Measurements from ENCODE around the gene NRCAM.
"Not testable (repeated sequence)": the region's sequence is repeated elsewhere in the genome, so short reads cannot be mapped to it uniquely, and the experiment has no call there.

NRCAM gene

DNA sequence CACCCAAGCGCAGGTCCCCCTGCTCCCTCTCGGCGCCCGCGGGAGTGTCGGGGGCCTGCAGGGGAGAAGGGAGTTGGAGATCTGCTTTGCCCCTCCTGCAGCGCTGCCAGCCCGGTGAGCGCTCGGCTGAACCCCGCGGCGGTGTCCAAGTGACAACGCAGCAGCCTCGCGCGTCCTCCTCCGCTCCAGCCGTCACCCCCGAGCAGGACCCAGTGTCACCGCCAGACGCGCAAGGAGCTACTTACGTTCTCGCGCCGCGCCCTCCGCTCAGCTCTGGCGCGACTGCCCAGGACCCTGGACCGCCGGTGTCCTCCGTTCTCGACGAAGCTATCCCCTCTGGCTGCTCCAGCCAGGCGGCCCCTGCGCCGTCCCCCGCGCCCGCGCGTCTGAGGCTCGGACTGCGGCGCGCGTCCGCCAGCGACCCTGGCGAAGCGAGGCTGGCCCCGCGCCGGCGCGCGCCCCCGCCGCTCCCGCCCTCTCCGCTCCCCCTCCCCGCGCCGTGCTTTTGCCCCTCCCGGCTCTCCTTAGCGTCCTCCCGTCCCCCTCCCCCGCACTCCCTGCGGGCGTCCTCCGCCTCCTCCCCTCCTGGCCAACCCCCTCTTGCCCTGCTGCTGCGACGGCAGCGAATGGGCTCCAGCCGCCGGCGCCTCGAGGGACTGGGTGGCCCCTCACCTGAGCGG is at the start of gene NRCAM:
Gene NRCAM (minus strand): TSS at position 439 of the 680 bp plus-strand sequence. CDS start 216,372 bp downstream, outside the sequence.
- DNase-seq = peak; percentile 90

DNA sequence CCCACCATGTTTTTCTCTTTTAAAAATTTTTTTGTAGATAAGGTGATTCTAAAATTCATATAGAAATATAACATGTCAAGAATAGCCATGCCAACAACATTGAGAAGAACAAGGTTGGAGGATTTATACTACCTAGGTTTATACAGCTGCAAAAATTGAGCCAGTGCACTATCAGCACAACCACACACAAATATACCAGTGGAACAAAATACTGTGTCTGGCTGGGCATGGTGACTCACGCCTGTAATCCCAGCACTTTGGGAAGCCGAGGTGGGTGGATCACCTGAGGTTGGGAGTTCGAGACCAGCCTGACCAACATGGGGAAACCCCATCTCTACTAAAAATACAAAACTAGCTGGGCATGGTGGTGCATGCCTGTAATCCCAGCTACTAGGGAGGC is 48.3 kb upstream of the NRCAM start:
- DNase-seq = not testable (repeated sequence)

DNA sequence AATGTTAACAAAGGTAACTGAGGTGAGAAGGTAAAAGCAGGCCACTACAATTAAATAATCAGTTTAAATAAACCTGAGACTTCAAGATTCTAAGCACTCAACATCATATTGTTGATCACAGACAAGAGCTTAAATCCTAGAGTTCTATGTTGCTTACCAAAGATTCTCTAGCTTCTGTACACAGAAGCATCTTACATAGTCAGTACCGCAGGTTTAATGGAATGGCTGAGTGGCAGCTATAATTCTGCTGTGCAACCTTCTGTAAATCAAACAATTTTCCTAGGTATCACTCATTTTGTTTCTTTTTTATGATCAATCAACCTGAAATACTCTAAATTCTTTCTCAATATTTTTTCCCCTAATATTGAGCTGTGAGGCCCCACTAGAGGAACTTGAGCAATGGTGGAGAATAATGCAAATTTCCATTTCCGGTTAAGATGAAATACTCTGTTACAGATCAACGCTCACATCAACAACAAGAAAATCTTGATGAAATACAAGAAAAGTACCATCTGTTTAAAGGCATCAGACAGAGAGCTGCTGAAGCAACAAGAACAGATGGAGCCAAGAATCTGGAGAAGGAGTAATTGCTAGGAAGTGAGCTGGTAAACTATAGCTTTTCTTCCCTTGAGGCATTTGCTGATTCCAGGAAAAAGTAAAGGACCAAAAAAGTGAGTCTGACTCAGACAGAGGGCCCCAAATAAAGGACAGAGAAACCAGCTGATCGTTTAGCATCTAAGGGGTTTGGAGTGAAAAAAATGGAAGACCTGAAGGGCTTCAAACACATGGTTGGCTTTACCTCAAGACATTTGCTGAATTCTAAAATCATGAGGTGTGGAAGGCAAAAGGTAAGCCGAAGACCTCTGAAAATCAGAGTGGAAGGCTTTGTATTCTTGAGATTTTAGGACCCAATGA is 47.1 kb upstream of the NRCAM start:
- no peak for DNase-seq

- no peak for DNase-seq
These were observed 43.3 kb upstream of the NRCAM start for GRCh38 chr7:108499566-108499965.

DNA sequence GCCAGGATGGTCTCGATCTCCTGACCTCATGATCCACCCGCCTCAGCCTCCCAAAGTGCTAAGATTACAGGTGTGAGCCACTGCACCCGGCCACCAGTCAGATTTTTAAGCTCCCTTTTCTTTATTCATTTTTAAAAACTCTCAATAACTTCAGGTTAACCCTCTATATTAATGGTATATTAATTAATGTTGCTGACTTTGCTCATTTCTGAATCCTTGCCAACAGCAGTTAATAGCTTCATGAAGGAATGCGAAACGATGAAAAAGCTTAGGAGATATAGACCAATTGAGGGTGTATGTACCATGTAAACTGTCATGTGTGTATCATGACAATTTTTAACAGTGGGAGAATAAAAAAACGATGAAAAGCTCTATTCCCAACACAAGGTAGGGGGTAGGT is 42.2 kb upstream of the NRCAM start:
- no peak for DNase-seq

- peak; percentile 35 for DNase-seq
These were observed 41.0 kb upstream of the NRCAM start for GRCh38 chr7:108497082-108497725.

DNA sequence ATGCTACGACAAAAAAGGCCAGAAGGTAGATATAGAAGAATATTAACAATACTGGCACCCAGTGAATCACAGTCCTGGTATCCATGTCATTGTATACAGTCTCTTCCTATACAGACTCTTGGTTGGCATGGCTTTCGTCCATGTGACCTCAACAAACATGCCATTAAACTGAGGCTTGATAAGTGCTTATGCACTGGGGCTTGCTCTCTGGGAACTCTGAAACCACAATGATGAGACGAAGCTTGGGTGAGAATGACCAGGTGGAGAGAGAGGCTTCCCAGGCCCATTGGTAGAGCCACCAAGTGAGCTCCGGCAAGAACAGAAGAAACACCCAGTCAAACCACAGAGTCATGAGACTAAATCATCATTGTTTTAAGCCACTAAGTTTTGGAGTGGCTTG is 36.5 kb upstream of the NRCAM start:
- no peak for DNase-seq

DNA sequence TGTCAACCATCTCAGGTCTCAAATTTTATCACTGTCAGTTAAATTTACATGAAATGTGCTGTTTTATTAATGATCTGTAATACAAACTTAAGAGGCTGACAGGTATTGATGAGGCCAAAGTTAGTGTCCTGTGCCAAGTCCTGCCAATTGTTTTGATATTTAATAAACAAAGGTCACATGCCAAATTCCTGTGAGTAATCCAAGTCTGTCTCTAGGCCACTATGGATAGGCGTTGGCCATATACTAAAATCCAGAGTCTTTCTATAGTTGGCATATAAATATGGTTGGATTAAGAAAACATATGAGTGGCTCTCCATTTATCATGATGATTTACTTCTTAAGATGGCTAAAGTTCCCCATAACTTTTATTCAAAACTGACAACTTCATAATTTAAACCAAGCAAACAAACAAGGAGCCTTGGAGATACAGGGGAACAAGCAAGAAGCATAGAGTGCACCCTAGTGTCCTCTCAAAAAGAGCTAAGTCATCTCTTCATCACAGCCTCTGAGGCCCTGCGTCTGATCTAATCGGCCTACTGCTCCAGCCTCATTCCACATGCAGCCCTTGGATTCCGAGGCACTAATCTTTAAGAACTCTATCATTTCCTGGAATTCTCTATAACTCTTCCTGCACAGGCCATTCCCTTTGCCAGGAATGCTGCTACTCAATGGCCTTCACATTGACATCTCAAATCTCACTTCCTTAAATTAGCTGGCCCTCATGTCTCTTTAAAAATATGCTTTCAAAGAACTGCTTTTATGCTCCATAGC is 32.7 kb upstream of the NRCAM start:
- no peak for DNase-seq

- DNase-seq = no peak
These were observed 31.4 kb upstream of the NRCAM start for GRCh38 chr7:108487646-108488045.

GRCh38 chr7:108486291-108486966 is 30.2 kb upstream of the NRCAM start:
- no peak for DNase-seq

GRCh38 chr7:108484137-108484536 is 27.9 kb upstream of the NRCAM start:
- DNase-seq = no peak

DNA sequence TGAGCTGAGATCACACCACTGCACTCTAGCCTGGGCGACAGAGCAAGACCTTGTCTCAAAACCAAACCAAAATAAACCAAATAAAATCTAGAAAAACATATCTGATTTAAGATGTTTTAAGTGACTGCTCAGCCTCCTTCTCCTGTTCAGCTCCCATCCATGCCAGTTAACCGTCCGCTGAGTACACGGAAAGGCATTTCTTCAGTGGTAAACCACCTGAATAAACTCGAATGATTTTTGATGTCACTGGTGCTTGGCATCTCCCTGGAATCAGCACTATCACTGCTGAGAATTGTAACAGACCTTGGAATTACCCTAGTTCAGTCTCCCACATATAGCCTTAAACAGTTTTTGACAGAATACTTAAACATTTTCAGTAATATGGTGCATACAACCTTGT is 24.1 kb upstream of the NRCAM start:
- DNase-seq = no peak

DNA sequence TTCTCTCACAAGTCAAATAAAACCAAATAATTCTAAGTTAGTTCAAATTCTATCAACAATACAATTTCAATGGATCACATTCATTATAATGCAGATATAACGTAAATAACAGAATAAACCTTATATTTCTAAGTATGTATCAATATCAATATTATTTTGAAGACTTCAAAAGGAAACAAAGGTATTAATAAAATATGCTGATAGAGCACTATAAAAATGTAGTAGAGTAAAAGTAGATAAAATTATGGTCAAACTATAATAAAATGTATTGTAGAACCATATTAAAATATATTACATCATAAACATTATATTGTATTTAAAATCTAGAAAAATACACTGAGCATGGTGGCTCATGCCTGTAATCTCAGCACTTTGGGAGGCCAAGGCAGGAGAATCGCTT is 23.5 kb upstream of the NRCAM start:
- DNase-seq = no peak

- DNase-seq = no peak
These were observed 22.9 kb upstream of the NRCAM start for GRCh38 chr7:108479118-108479517.

DNA sequence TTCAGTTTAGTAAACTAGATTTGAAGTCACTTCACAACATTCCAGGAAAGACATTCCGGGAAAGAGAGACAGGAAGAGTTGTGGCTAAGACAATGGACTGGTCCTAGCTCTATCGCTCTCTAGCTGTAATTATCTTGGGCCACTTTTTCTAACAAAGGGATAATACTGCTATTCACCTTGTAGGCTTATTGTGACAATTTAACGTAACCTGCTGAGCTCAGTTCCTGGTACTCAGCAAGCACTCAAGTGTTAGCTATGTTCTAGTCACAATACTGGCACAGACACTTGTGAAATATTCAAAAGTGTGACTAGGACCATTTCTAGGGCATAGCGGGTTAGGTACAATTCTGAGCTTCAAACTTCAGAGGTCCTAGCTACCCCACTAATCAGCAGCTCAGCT is 12.0 kb upstream of the NRCAM start:
- no peak for DNase-seq

- no peak for DNase-seq
These were observed 11.2 kb upstream of the NRCAM start for GRCh38 chr7:108467391-108467790.

DNA sequence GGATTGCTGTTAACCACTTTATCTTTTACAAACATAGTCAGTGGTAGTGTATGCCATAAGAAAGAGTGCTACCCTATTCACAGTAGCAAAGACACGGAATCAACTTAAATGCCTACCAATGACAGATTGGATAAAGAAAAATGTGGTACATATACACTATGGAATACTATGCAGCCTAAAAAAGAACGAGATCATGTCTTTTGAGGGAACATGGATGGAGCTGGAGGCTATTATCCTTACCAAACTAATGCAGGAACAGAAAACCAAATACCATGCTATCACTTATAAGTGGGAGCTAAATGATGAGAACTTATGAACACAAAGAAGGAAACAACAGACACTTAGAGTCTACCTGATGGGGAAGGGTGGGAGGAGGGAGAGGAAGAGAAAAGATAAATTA is 10.1 kb upstream of the NRCAM start:
- DNase-seq = not testable (repeated sequence)

DNA sequence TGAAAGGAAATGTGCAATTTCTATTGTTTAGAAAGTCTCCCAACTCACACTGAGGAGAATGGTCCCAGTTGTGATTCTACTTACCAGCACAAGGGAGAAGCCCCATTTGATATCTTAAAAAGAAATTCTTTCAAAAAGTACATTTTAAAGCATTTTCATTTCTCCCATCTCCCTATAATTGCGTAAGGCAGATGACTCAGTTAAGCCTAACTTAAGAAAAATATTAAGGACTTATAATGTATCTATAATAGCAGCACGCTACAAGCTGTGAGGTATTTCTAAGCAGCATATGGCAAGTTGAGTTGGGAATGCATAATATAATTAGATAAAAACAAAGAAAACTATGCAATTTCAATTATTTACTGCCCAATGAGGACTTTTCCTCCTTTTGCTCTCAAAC is 8.5 kb upstream of the NRCAM start:
- DNase-seq = no peak

DNA sequence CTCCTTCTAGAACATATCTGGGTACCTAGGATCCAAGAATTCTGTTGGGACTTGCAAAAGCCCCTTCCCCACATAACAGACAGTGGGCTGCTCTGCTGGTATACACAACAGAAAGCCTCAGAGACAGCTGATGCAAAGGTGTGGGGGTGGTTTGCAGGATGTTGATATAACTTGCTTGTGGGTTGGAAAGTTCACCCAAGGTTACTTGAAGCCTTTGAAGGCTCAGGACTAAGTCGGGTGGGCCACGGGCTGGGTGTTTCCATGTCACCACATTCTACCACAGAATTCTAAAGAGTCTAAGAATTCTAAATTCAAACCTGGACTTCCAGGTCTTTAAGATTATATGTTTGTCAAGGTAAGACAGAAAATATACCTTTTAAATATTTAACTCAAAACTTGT is 7.4 kb upstream of the NRCAM start:
- no peak for DNase-seq

- no peak for DNase-seq
These were observed 5.6 kb upstream of the NRCAM start for GRCh38 chr7:108461840-108462239.

GRCh38 chr7:108460964-108461363 is 4.7 kb upstream of the NRCAM start:
- no peak for DNase-seq

DNA sequence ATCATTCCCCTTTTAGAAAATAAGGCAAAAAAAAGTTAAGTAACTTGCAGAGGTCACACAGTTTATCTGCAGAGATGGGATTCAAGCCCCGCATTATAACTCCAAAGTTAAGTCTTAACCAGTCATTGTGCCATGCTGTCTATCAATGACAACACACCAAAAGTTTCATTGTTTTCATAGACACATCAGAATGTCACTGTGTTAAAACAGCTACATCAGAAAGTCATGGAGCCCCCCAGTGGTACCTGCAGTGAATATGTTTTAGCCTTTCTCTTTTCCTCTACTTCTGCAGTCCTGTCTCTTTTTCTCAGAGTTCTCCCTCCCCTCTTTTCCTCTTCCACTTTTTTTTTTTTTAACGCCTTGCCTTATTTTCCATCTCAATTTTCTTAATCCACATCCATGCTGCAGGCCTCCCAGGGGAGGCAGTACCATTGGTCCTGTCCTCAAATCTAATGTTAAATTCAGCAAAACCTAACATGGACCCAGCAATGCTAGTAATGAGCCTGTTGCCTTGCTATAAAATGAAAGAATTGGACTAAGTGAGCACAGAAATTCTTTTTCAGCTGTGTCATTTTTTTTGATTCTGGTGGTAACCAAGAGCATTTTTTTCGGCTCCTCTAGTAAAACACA is 3.8 kb upstream of the NRCAM start:
- peak; percentile 27 for DNase-seq

Data from NCI-H774 (cell line).